GF-D8 (cell line): ENCODE results near the gene IL17F.

Experiments
- DNase-seq: peaks from one replicate; lab custom pipeline; 2025; lab: John Stamatoyannopoulos, UW

Gene IL17F

GRCh38 chr6:52244400-52244799 is at the start of gene IL17F:
TSS of gene IL17F (minus strand) at chr6:52244500. CDS start at chr6:52244429, 71 bp downstream.
- DNase-seq = no peak

DNA sequence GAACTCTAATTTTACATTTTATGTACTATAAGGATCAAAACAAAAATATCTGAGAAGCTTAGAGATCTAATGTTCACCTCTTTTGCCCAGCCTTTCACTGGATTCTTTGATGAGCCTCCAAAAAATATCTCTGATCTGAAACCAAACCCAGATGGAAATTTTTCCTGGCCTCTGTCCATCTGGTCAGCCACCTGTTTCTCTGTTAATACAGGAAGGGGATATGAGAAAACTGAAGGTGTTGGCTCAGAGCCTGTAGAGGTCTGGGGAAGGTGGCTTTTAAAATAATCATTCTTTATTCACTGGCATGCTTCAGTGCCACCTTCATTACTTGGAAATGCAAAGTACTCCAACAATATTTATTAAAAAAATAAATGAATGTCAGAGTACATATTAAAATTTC is 48.8 kb upstream of the IL17F start:
- no peak for DNase-seq

- no peak for DNase-seq
Measured at GRCh38 chr6:52288841-52289240, 44.5 kb upstream of the IL17F start.

DNA sequence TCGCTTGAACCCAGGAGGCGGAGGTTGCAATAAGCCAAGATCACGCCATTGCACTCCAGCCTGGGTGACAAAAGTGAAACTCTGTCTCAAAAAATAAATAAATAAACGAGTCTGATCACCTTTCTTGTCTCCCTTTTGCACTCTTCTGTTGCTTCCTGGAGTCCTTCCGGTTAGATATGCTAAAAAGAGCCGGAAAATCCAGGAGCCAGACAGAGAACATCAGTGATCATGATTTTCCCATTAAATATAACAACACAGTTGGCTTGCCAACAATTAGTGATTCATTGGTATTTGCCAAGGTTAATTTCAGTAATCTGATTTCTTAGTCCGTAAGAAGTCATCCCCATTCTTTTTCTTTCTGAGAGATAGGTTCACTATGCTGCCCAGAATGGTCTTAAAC is 43.9 kb upstream of the IL17F start:
- DNase-seq = no peak

DNA sequence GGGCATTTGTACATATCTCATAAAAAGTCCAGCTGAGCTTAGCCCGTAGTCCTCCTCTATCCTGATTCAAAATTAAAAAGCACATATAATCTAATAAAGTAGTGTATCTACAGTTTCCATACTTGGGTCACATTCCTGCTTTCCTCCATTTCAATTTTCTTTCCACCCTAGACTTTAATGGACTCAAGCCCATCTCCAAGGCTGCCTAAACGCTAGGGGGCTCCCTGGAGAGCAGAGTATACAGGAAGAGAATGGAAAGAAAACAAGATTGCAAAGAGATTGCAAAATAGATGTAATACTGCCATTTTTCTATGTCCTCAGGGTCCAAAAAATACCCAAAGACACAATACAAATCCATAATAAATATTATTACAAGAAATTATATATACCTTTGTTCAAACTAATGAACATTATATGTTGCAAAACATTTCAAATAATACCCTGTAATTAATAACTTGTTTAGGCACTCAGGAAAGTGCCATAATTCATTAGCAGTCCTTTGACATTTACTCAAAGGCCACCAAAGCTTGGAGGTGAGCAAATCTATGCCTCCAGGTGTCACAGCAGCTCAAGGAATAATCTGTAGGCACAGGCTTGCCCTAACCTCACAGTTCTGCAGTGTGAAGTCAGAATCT is 42.6 kb upstream of the IL17F start:
- DNase-seq = peak; percentile 43

DNA sequence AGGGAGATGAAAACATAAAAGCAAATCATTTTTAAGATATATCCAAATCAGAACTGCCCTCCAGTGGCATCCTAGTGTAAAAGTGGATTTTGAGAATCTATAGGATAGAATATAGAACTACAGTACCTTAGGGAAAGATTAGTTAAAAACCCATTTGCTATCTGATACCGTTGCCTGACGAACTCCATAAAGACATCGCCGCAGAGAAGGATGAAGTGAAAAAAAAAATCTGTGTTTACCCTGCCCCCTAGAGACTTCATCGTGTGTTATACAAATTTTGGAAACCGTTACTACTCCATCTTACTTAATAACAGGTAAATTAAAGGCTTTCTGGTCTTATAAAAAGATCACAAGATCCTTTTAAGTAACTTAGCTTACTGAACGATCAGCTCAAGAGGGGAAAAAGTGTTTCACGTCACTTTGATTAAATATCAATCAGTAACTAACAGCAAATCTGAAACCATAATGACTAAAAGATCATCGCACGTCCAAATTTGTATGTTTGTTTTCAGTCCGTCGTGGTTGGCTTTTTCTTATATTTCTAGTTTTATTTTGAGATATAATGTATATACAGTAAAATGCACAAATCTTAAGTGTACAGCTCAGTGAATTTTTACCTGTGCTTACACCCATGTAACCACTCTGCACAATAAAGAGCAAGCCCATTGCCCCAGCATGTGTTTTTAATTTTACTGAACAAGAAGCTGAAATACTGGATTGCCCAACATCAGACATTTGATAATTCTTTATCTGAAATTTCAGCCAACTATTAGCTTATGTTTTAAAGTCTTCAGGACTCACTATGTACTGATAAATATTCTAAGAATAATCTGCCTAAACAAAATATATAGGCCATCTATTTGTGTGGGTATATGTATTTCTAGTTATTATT is 41.1 kb upstream of the IL17F start:
- no peak for DNase-seq

DNA sequence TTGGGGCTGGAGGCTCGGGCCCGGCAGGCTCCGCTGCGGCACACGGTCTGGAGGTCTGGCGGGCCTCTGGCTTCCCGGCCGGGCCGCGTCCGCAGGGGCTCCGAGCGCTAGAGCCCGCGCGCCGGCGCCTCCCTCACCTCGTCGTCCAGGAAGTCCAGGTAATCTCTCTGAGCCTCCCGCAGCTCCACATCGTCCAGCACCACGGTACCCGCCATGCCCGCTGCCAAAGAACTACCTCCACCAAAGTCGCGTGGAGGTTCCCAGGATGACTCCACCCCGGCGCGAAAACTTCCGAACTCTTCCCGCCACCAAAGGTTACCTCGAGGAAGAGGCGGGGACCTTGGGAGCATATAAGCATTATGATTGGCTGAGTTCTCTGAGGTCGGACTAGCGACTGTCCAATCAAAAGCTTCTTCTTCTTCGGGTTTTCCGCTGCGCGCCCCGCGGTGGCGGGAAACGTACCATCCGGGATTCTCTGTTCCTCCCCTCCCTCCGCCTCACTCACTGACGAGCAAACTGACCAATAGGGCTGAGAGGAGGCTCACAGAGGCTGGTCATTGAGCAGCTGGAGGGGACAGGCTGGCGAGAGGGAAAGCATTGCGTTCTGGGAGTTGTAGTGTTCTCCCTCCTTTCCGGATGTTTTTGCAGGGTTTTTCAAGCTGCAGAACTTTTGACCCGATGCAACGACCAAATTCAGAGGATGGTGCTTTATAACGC is 40.3 kb upstream of the IL17F start, which contains the start of gene MCM3:
Gene MCM3, minus strand, starts transcription at position 283 of the 717 bp plus-strand sequence. Its CDS starts 68 bp downstream, at position 215.
- peak; percentile 98 for DNase-seq

GRCh38 chr6:52284131-52284459 is 39.8 kb upstream of the IL17F start:
- DNase-seq = no peak

DNA sequence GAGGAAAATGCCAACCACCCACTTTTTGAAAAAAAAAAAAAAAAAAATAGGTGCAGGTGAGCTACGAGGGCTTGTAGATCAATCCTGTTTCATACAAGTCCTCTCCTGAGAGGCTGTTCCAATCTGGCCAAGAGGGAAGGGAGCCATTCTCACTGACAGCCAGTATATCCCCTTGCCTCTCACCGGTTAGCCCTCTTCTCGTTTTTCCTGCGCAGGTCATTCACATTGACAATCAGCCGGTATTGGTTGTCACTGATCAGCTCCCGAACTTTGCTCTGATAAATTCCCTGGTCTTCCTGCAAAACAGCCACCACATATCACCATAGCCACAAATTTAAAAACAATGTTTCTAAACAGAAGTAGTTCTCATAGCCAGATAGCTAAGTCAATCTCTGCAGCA is 38.8 kb upstream of the IL17F start:
- DNase-seq = no peak

DNA sequence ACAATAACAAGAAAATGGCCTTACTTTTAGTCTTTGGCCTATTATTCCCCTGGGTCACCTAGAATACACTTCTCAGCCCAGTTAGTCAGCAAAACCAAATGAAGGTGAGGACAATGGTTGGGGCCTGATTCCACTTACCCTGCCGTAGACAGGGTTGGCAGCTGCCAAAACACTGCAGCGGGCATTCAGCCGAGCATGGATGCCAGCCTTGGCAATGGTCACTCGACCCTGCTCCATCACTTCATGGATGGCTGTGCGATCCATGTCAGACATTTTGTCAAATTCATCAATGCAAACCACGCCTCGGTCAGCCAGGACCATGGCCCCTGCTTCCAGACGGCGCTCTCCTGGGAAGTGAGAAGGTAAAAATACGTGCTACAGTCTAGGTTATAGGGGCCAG is 31.8 kb upstream of the IL17F start:
- DNase-seq = no peak

GRCh38 chr6:52271852-52272460 is 27.7 kb upstream of the IL17F start:
- no peak for DNase-seq

DNA sequence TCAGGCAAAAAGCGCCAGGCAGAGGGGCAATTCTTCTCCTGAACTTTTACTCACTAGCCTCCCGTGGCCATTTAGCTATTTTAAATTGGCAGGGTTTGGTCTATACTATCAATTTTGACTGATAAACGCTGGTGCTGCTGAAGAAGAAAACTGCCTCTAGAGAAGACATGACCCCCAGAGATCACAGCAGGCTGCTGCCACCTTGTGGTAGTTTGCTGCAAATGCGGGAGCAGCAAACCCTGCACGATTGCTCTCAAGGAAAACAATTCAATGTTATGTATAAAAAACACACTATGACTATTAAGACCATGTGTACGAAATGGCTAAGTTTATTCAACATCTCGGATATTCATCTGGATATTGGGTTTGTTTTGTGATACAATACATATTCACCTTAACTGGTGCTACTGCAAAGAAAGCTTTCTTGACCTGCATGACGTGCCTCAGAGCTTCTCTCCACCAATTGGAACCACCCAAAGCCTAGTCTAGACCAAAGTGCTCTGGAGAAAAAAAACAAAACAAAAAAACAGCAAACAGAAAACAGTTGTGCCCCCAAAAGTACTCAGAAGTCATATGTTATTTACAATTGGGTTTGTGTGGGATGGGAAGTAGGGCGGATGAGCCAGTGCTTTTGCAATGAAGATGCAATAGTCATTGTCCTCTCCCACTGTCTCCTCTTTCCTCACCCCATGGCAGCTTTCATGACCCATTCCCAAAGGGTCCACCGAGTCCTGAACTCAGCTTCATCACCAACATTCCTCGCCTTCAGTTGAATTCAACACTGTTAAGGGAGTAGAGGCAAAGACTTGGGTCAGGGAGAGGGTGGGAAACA is 19.6 kb upstream of the IL17F start:
- no peak for DNase-seq

- DNase-seq = no peak
Measured at GRCh38 chr6:52262620-52263344, 18.5 kb upstream of the IL17F start.

DNA sequence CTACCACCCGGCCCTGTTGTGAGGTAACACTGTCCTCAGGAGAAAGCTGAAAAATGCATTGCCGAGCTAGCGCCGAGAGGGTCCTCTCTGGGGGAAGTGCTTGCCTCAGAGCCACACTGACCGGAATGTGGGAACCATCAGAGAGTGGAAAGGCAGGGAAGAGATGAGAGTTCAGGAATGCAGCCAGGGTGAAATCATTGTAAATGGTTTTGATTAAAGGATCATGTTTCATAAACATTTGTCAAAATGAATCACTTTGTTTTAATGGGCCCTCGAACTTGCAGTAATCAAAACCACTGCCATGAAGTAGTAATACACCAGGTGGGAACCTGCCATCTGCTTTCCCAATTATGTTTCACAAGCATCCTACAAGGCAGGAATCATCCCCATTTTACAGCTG is 16.9 kb upstream of the IL17F start:
- DNase-seq = no peak

DNA sequence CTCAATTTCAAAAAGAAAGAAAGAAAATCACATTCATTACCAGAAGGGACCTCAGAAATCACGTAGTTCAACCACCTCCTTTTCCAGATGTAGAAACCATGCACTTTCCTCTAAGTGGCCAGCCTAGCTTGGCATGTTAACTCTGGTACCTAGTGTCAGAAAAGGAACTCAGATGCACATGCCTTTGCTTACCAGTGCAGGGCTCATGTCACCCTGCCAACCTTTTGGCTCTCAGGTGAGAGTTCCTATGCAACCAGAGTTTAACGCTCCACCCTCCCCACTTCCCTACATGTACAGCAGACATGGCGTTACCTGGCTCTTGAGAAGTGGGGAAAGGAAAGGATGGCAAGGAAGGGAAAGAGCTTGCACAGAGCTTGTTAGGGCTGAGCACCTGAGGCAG is 16.3 kb upstream of the IL17F start:
- no peak for DNase-seq

GRCh38 chr6:52255434-52255833 is 11.1 kb upstream of the IL17F start:
- no peak for DNase-seq

DNA sequence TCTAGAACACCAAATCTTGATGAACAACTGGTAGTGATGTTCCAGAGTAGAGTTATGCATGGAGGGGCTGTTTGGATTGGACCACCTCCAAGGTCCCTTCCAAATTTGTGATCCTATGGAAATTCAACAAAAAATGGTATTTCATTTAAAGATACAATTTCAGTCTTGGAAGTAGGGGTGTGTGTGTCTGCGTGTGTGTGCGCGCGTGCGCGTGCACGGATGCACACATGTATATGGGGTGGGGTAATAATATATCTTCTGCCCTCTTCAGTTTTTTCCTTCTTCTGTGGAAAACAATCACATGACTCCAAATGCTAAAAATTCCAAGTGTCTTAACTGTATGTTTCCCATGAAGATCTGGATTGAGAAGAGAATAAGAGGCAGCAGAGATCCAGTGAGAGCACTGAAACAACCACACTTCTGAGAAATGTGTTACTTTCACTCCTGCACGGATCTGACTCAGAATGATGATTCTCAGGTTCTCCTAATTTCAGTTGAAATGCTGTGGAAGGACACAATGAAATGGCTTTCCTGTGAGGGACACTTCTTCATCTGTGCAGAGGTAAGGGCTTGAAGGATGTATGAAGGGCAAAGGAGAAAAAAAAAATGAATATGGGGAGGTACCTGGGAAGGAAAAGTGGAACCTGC is 10.6 kb upstream of the IL17F start:
- no peak for DNase-seq

DNA sequence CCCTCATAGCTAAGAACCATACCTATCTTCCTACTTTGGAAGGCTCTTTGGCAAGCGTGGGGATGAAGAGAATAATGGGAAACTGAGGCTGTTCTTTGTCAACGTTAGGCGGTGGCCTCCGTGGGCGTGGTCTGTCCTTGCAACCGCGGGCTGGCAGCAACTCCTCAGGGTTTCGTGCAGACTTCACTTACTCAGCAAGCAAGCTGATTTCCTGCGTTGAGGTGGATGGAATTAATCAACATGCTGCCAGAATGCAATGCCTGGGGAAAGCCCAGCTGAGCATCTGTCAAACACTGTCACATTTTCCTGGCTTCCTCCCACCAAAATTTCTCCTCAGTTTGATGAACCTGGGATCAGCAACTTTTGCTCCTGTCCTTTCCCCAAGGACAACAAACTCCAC is 9.2 kb upstream of the IL17F start:
- no peak for DNase-seq

- DNase-seq = no peak
Measured at GRCh38 chr6:52251113-52251512, 6.8 kb upstream of the IL17F start.

DNA sequence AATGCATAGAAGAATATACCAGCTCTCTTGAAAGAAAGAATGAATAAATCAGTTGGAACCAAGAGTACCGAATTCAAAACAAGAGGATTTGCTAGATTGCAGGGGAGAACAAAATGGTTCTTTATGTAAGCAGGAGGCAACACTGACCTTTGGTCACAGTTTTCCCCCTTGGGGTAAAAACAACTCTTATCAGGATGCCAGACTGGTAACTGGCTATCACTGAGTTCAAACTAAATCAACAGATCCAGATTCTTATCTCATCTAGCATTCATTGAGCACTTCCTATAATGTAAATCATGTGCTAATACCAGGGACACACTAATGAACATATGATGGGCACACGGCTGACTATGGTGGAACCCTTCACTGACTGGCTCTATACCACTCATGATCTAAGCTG is 4.8 kb upstream of the IL17F start:
- DNase-seq = no peak
